ENCODE measurements around the gene RIC8A. TPM values are rescaled to one million over a fixed set of nuclear protein-coding genes. Genes with fewer than 3 reads are reported as not detected.

The RIC8A gene
- total and polyA plus RNA-seq, 9 of the 15 experiments (the other 6 are each of a cell fraction or from before 2014, with no cell fraction given) = 10.7 to 108 (median 72.1) TPM

DNA sequence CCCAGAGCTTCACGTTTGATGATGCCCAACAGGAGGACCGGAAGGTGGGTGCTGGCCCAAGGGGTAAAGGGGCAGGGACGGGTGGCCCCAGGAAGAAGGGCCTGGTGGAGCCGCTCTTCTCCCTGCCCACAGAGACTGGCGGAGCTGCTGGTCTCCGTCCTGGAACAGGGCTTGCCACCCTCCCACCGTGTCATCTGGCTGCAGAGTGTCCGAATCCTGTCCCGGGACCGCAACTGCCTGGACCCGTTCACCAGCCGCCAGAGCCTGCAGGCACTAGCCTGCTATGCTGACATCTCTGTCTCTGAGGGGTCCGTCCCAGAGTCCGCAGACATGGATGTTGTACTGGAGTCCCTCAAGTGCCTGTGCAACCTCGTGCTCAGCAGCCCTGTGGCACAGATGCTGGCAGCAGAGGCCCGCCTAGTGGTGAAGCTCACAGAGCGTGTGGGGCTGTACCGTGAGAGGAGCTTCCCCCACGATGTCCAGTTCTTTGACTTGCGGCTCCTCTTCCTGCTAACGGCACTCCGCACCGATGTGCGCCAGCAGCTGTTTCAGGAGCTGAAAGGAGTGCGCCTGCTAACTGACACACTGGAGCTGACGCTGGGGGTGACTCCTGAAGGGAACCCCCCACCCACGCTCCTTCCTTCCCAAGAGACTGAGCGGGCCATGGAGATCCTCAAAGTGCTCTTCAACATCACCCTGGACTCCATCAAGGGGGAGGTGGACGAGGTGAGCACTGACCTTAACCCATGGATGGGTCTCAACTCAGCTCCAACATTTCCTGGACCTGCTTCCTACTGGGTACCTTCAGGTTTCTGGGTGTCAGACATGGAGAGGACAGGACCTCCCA is 2.0 kb downstream of the RIC8A start (continued):
- TF ChIP-seq, protein P1, sequence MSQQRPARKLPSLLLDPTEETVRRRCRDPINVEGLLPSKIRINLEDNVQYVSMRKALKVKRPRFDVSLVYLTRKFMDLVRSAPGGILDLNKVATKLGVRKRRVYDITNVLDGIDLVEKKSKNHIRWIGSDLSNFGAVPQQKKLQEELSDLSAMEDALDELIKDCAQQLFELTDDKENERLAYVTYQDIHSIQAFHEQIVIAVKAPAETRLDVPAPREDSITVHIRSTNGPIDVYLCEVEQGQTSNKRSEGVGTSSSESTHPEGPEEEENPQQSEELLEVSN (IDR thresholded peaks at IDR 0.05; ENCODE audit: borderline replicate concordance in 1 of 2, extremely low read depth in 1 of 2, insufficient read depth in 1 of 2, insufficient read length in 1 of 2, low read depth in 1 of 2, low read length in 1 of 2, poor library complexity in 1 of 2, severe bottlenecking in 1 of 2) = peak in 1 of 2 experiments; percentile 20
- TF ChIP-seq POLR2AphosphoS2 (IDR thresholded peaks at IDR 0.05; ENCODE audit: low read length) (no peak), HDAC3 (IDR thresholded peaks at IDR 0.05; ENCODE audit: borderline replicate concordance, partially characterized antibody) (no peak), RBFOX2 (IDR thresholded peaks at IDR 0.05; ENCODE audit: low read depth, low read length) (peak; percentile 50)
- TF ChIP-seq, protein P2, sequence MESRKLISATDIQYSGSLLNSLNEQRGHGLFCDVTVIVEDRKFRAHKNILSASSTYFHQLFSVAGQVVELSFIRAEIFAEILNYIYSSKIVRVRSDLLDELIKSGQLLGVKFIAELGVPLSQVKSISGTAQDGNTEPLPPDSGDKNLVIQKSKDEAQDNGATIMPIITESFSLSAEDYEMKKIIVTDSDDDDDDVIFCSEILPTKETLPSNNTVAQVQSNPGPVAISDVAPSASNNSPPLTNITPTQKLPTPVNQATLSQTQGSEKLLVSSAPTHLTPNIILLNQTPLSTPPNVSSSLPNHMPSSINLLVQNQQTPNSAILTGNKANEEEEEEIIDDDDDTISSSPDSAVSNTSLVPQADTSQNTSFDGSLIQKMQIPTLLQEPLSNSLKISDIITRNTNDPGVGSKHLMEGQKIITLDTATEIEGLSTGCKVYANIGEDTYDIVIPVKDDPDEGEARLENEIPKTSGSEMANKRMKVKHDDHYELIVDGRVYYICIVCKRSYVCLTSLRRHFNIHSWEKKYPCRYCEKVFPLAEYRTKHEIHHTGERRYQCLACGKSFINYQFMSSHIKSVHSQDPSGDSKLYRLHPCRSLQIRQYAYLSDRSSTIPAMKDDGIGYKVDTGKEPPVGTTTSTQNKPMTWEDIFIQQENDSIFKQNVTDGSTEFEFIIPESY (CRISPR knock-in tag; IDR thresholded peaks at IDR 0.05) = peak; percentile 65; the same call in 1 of the 2 replicates
- TF ChIP-seq, protein P3, sequence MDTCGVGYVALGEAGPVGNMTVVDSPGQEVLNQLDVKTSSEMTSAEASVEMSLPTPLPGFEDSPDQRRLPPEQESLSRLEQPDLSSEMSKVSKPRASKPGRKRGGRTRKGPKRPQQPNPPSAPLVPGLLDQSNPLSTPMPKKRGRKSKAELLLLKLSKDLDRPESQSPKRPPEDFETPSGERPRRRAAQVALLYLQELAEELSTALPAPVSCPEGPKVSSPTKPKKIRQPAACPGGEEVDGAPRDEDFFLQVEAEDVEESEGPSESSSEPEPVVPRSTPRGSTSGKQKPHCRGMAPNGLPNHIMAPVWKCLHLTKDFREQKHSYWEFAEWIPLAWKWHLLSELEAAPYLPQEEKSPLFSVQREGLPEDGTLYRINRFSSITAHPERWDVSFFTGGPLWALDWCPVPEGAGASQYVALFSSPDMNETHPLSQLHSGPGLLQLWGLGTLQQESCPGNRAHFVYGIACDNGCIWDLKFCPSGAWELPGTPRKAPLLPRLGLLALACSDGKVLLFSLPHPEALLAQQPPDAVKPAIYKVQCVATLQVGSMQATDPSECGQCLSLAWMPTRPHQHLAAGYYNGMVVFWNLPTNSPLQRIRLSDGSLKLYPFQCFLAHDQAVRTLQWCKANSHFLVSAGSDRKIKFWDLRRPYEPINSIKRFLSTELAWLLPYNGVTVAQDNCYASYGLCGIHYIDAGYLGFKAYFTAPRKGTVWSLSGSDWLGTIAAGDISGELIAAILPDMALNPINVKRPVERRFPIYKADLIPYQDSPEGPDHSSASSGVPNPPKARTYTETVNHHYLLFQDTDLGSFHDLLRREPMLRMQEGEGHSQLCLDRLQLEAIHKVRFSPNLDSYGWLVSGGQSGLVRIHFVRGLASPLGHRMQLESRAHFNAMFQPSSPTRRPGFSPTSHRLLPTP (IDR thresholded peaks at IDR 0.05; ENCODE audit: borderline replicate concordance, extremely low read depth, insufficient read length) = no peak
- TF ChIP-seq, protein P4, sequence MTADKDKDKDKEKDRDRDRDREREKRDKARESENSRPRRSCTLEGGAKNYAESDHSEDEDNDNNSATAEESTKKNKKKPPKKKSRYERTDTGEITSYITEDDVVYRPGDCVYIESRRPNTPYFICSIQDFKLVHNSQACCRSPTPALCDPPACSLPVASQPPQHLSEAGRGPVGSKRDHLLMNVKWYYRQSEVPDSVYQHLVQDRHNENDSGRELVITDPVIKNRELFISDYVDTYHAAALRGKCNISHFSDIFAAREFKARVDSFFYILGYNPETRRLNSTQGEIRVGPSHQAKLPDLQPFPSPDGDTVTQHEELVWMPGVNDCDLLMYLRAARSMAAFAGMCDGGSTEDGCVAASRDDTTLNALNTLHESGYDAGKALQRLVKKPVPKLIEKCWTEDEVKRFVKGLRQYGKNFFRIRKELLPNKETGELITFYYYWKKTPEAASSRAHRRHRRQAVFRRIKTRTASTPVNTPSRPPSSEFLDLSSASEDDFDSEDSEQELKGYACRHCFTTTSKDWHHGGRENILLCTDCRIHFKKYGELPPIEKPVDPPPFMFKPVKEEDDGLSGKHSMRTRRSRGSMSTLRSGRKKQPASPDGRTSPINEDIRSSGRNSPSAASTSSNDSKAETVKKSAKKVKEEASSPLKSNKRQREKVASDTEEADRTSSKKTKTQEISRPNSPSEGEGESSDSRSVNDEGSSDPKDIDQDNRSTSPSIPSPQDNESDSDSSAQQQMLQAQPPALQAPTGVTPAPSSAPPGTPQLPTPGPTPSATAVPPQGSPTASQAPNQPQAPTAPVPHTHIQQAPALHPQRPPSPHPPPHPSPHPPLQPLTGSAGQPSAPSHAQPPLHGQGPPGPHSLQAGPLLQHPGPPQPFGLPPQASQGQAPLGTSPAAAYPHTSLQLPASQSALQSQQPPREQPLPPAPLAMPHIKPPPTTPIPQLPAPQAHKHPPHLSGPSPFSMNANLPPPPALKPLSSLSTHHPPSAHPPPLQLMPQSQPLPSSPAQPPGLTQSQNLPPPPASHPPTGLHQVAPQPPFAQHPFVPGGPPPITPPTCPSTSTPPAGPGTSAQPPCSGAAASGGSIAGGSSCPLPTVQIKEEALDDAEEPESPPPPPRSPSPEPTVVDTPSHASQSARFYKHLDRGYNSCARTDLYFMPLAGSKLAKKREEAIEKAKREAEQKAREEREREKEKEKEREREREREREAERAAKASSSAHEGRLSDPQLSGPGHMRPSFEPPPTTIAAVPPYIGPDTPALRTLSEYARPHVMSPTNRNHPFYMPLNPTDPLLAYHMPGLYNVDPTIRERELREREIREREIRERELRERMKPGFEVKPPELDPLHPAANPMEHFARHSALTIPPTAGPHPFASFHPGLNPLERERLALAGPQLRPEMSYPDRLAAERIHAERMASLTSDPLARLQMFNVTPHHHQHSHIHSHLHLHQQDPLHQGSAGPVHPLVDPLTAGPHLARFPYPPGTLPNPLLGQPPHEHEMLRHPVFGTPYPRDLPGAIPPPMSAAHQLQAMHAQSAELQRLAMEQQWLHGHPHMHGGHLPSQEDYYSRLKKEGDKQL (CRISPR knock-in tag; IDR thresholded peaks at IDR 0.05; ENCODE audit: borderline replicate concordance) = no peak
- TF ChIP-seq, protein P5, sequence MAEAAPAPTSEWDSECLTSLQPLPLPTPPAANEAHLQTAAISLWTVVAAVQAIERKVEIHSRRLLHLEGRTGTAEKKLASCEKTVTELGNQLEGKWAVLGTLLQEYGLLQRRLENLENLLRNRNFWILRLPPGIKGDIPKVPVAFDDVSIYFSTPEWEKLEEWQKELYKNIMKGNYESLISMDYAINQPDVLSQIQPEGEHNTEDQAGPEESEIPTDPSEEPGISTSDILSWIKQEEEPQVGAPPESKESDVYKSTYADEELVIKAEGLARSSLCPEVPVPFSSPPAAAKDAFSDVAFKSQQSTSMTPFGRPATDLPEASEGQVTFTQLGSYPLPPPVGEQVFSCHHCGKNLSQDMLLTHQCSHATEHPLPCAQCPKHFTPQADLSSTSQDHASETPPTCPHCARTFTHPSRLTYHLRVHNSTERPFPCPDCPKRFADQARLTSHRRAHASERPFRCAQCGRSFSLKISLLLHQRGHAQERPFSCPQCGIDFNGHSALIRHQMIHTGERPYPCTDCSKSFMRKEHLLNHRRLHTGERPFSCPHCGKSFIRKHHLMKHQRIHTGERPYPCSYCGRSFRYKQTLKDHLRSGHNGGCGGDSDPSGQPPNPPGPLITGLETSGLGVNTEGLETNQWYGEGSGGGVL (CRISPR knock-in tag; IDR thresholded peaks at IDR 0.05) = no peak
